SK-N-MC (cell line): ENCODE results near the gene C3orf22.

ENCODE experiments used
- EZH2 ChIP-seq: fragments of 200-600 bp; sonication (generic); IDR thresholded peaks from one replicate; pipeline ENCODE4 v1.6.1; 2017; ENCODE audit warnings: antibody characterized with exemption
- FOXP2 ChIP-seq: optimal IDR thresholded peaks from 2 replicates; pipeline ENCODE3; 2011; ENCODE audit warnings: mild to moderate bottlenecking, moderate library complexity; ENCODE audit not compliant: insufficient read depth; ENCODE audit errors: extremely low read length, control extremely low read depth
- POLR2AphosphoS5 ChIP-seq: IDR thresholded peaks from 2 replicates; pipeline ENCODE4 v1.6.1; 2012; ENCODE audit warnings: mild to moderate bottlenecking, low read depth, low read length, borderline replicate concordance

DNA sequence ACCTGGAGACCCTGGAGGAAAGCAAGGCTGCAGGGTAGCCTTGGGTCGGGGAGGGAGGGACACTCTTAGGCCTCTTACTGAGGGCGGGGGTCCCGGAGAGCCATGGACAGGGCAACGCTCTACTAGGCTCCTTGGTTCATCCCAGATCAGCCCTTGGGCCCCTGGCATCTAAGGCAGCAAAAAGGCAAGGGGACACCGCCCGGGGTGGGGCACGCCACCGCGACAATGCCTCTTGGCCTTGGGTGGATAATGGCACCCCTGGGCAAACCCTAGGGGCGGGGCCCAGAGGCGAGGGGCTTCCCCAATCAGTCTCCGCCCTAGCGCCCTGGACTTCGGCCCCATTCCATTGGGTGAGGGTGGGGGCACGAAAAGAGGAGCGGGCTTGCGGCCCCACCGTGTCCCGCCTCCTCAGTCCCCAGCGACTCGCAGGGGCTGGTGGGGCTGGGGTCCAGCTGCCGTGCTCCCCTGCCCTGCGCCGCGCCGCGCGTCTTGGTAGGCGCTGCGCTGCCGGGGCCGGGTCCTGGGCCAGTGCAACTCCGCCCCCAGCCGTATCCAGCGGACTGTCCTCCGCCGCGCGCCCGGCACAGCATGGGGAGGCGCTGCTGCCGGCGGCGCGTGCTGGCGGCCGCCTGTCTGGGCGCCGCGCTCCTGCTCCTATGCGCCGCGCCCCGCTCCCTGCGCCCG, 34.8 kb downstream of the C3orf22 start, which contains the start of gene CHST13:
- TF ChIP-seq EZH2: no peak
- no peak for TF ChIP-seq POLR2AphosphoS5
- no peak for TF ChIP-seq FOXP2
